Heart left ventricle (tissue), 13 donors: ENCODE measurements around the gene FAXDC2.

Experiments
- CTCF ChIP-seq, 12 donors: fragments of 200-600 bp; sonication (generic) in 4 of 12; IDR thresholded peaks; one replicate each; pipeline versions ENCODE4 v1.5.0 to v1.8.0; 2018 to 2022; ENCODE audit warnings: antibody characterized with exemption in 12 of 12, mild to moderate bottlenecking in 5 of 12
- POLR2A ChIP-seq, 2 donors: fragments of 450-650 bp; IDR thresholded peaks; one replicate each; pipeline ENCODE4 v1.6.1; 2017; ENCODE audit warnings: antibody characterized with exemption in 2 of 2, mild to moderate bottlenecking in 2 of 2, moderate library complexity in 2 of 2
- donor health status: ischemic (EF 13 %, LVEDD 7.1; RV severe dilation, severe dysfunction).
- donor health status: DM: no; HTN: yes; CAD: no.
- donor health status: DM: no; HTN: no; CAD: no.
- donor health status: ischemic (EF 25% LVEDD 6.9; RV normal size, moderate dysfunction).
- donor health status: ischemic (EF 25% LVEDD 5.7; RV mildly dilated, moderate dysfunction).
- donor health status: ischemic (EF 35%, LVEDD 5.7; RV mildly dilated, moderate dysfunction).
- donor health status: nonischemic (EF 11% LVEDD 7.7; RV severe dilation, severe dysfunction).
- donor health status: DM: yes; HTN: yes; CAD: no.
- donor health status: PGD.
- donor health status: ischemic (EF 29% LVEDD 5.4; RV normal size, mild dysfunction).
- donor health status: nonischemic (EF 23%, LVEDD 6.1; RV moderate dilation, normal function).

GRCh38 chr5:154818471-154819116, 31.8 kb downstream of the FAXDC2 start:
- no peak for TF ChIP-seq CTCF (IDR thresholded peaks at IDR 0.05)
- no peak for TF ChIP-seq POLR2A (IDR thresholded peaks at IDR 0.05)
